ENCODE measurements around the gene PHACTR3. TPM values are rescaled to one million over a fixed set of nuclear protein-coding genes. Genes with fewer than 3 reads are reported as not detected.
A peak's percentile ranks its signal among the peaks of the same experiment; 100 is the strongest.

Gene PHACTR3
- total RNA-seq, 4 donors from 2014 or later: 1.4 to 7.2 (median 4.3) TPM

DNA sequence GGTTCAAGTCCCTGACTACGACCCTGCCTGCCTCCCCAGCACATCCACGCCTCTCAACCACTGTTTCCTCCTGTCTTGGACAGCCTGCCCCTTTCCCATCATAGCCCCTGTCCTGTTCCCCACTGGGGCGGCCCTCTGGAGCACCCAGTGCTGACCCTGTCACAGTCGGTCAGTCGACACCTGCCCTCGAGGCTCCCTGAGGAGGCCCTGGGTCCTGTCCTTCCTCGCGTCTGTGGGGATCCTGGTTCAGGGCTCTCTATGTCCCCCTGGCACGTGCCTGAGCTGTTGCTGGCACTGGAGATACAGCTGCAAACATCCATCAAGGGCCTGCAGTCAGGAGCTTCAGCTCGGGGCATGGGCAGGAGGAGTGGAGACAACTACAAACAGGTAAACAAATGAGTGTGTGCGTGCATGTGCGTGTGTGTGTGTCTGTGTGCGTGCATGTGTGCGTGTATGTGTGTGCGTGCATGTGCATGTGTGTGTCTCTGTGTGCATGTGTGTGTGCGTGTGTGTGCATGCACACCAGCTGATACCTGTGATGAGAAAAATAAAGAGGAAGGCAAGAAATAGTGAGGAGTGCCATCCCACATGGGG lies 132.8 kb downstream of the PHACTR3 start:
- WGBS, 2 donors: 65 to 68% methylated on average over 16 of the region's 16 CpGs
- H3K4me3 ChIP-seq (ENCODE audit: low read depth, poor library complexity, severe bottlenecking): no peak overlapping the region
- TF ChIP-seq CTCF (IDR thresholded peaks at IDR 0.05) (no peak), POLR2A (IDR thresholded peaks at IDR 0.05) (no peak)
- DNase-seq (ENCODE audit: low spot score in 2 of 2): peak in 1 of 2 donors; percentile 42
- intact Hi-C loops (cut with DNase I; ENCODE audit: low total_unique reads): no loop called here

- no peak for DNase-seq (ENCODE audit: low spot score in 2 of 2)
- intact Hi-C loops (cut with DNase I; ENCODE audit: low total_unique reads): no loop called here
- H3K4me3 ChIP-seq (ENCODE audit: low read depth, poor library complexity, severe bottlenecking): no peak overlapping the region
- 82 to 87% methylated on average over 4 of the region's 4 CpGs for WGBS, 2 donors
- TF ChIP-seq CTCF (IDR thresholded peaks at IDR 0.05): no peak
- no peak for TF ChIP-seq POLR2A (IDR thresholded peaks at IDR 0.05)
Measured at GRCh38 chr20:59737816-59738215, 133.5 kb downstream of the PHACTR3 start.

- 55 to 73% methylated on average over 4 of the region's 4 CpGs for WGBS, 2 donors
- intact Hi-C loops (cut with DNase I; ENCODE audit: low total_unique reads): no loop called here
- no peak for TF ChIP-seq POLR2A (IDR thresholded peaks at IDR 0.05)
- no peak for TF ChIP-seq CTCF (IDR thresholded peaks at IDR 0.05)
- DNase-seq (ENCODE audit: low spot score in 2 of 2): no peak
- H3K4me3 ChIP-seq (ENCODE audit: low read depth, poor library complexity, severe bottlenecking): no peak overlapping the region
Measured at GRCh38 chr20:59738851-59739250, 134.5 kb downstream of the PHACTR3 start.

DNA sequence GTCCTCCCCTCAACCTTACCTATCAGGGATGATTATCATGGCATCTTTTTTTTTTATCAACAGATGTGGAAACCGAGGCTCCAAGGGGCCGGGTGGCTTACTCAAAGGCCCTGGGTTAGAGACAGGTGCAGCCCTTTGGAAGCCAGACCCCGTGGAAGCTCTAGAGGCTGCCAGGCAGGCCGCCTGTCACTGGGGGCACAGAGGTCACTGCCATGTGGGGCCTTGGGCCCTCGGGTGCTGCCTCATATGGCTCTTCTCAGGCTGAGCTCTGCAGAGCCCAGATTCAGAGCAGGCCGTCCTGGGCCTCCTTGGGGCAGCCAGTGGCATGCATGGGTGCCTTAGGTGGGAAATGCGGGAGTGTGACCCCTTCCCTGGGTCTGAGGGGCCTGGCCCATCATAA lies 136.3 kb downstream of the PHACTR3 start:
- intact Hi-C loops (cut with DNase I; ENCODE audit: low total_unique reads): no loop called here
- H3K4me3 ChIP-seq (ENCODE audit: low read depth, poor library complexity, severe bottlenecking): no peak overlapping the region
- 88 to 89% methylated on average over 6 of the region's 7 CpGs for WGBS, 2 donors
- no peak for TF ChIP-seq CTCF (IDR thresholded peaks at IDR 0.05)
- no peak for TF ChIP-seq POLR2A (IDR thresholded peaks at IDR 0.05)
- DNase-seq (ENCODE audit: low spot score in 2 of 2): no peak

- TF ChIP-seq CTCF (IDR thresholded peaks at IDR 0.05) (no peak), POLR2A (IDR thresholded peaks at IDR 0.05) (no peak)
- 87 to 91% methylated on average over 12 of the region's 12 CpGs for WGBS, 2 donors
- H3K4me3 ChIP-seq (ENCODE audit: low read depth, poor library complexity, severe bottlenecking): no peak overlapping the region
- no peak for DNase-seq (ENCODE audit: low spot score in 2 of 2)
- intact Hi-C loops (cut with DNase I; ENCODE audit: low total_unique reads): no loop called here
Measured at GRCh38 chr20:59741073-59741472, 136.7 kb downstream of the PHACTR3 start.

Data from lower leg skin (tissue), 4 donors.